Pancreas (tissue), 10 donors: ENCODE data around the gene GSTP1. TPM values are rescaled to one million over a fixed set of nuclear protein-coding genes. Genes with fewer than 3 reads are reported as not detected.
"Not testable (repeated sequence)": the region's sequence is repeated elsewhere in the genome, so short reads cannot be mapped to it uniquely, and the experiment has no call there.

Experiments
- ATAC-seq, 4 donors: fragments of 200-7000 bp; cut with Tn5 transposase; one replicate each; pipeline versions ENCODE4 v1.8.0 to v1.9.1; 2020; ENCODE audit warnings: mild to moderate bottlenecking in 4 of 4, moderate library complexity in 4 of 4
- DNase-seq, 6 donors: peaks; one replicate each; pipeline ENCODE4 v3.0.0-alpha.2; 2020
- FAIRE-seq: peaks from 2 replicates; lab custom pipeline; 2012; peaks lifted over from hg19 to GRCh38; lab: Jason Lieb, UNC
- H3K27ac ChIP-seq, 4 donors: fragments of 200-600 bp; sonication (generic); 1 replicate in 3 of 4; 2 replicates in 1 of 4; pipeline versions ENCODE4 v1.5.0 to v1.8.0; 2020
- H3K27me3 ChIP-seq, 4 donors: fragments of 200-600 bp; one replicate each; pipeline ENCODE4 v1.8.0; 2021
- H3K36me3 ChIP-seq, 3 donors: fragments of 200-600 bp; sonication (generic) in 1 of 3; one replicate each; pipeline versions ENCODE4 v1.5.0 to v1.8.0; 2020 to 2021
- H3K4me1 ChIP-seq, 3 donors: fragments of 200-600 bp; one replicate each; pipeline ENCODE4 v1.8.0; 2021
- H3K4me3 ChIP-seq, 4 donors: fragments of 200-600 bp; sonication (generic) in 2 of 4; one replicate each; pipeline versions ENCODE4 v1.5.0 to v1.8.0; 2020 to 2021
- H3K9me3 ChIP-seq, 4 donors: fragments of 200-600 bp; one replicate each; pipeline ENCODE4 v1.8.0; 2021
- WGBS, 2 donors: extraction: QIAGEN DNeasy Blood & Tissue Kit; methylation state at CpG; one replicate each; pipeline ENCODE4 v1.1.7; 2013; 5-methylcytosine and 5-hydroxymethylcytosine counted together
- intact Hi-C, 3 donors: fragments of 100-400 bp; cut with DNase I; formaldehyde crosslinking; loops; one replicate each; pipeline versions ENCODE4 v1.11.1 to v1.14.2; 2022
- polyA plus RNA-seq, 2 donors: library from polyadenylated mRNA; stranded (reverse); fragments of 200-250 nt; gene quantifications; one replicate each; pipeline ENCODE4 v1.2.3, GENCODE V29; 2013
- total RNA-seq, 6 donors: library from RNA; stranded (reverse); fragmentation: NEBNext Ultra II Directional in 4 of 6; extraction: Animal tissue kit (Norgen Biotek cat#: 25700) in 4 of 6; gene quantifications; one replicate each; pipeline versions ENCODE4 v1.2.1 to v1.2.4, GENCODE V29; 2021 to 2023
- TF ChIP-seq, protein P1 (sequence below), 4 donors: fragments of 200-600 bp; sonication (generic) in 3 of 4; IDR thresholded peaks; one replicate each; pipeline versions ENCODE4 v1.5.0 to v1.8.0; 2021; ENCODE audit warnings: antibody characterized with exemption in 4 of 4
- donor health status: healthy with polysubstance abuse.
- donor health status: DM: no; HTN: no; CAD: no; lungs with moderate emphysema.
- donor health status: DM: no; HTN: no; CAD: no.
- donor health status: control.
- donor health status: control.
- donor health status: Bipolar disorder and iron deficiency.
- donor health status: DM: yes; HTN: yes; CAD: no.
- donor health status: DM: no; HTN: no; CAD: no.
- donor health status: DM: no; HTN: no; CAD: no.
- donor health status: DM: yes; HTN: yes; CAD: no.

Gene GSTP1
- total and polyA plus RNA-seq, 8 donors, result 169 to 350 (median 240) TPM

DNA sequence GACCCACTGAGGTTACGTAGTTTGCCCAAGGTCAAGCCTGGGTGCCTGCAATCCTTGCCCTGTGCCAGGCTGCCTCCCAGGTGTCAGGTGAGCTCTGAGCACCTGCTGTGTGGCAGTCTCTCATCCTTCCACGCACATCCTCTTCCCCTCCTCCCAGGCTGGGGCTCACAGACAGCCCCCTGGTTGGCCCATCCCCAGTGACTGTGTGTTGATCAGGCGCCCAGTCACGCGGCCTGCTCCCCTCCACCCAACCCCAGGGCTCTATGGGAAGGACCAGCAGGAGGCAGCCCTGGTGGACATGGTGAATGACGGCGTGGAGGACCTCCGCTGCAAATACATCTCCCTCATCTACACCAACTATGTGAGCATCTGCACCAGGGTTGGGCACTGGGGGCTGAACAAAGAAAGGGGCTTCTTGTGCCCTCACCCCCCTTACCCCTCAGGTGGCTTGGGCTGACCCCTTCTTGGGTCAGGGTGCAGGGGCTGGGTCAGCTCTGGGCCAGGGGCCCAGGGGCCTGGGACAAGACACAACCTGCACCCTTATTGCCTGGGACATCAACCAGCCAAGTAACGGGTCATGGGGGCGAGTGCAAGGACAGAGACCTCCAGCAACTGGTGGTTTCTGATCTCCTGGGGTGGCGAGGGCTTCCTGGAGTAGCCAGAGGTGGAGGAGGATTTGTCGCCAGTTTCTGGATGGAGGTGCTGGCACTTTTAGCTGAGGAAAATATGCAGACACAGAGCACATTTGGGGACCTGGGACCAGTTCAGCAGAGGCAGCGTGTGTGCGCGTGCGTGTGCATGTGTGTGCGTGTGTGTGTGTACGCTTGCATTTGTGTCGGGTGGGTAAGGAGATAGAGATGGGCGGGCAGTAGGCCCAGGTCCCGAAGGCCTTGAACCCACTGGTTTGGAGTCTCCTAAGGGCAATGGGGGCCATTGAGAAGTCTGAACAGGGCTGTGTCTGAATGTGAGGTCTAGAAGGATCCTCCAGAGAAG is 1.6 kb downstream of the GSTP1 start:
- 77 to 82% methylated on average over 21 of the region's 21 CpGs for WGBS, 2 donors
- Histone ChIP-seq H3K27me3 (no peaks in the 10 kb centered on the region), H3K27ac (peak overlapping the region; percentile 92 to 97 (median 93)), H3K4me1 (peaks cover 14 to 25% (median 19%) of the 10 kb centered on the region in 3 donors), H3K4me3 (peak overlapping the region in 3 of 4 donors; percentile 42 to 68 (median 54)), H3K36me3 (no peaks in the 10 kb centered on the region), H3K9me3 (no peaks in the 10 kb centered on the region)
- intact Hi-C loops, result no loop called here
- FAIRE-seq (no peak), DNase-seq (peak in 4 of 6 donors; percentile 38 to 77 (median 50)), ATAC-seq (peak in 3 of 4 donors; percentile 1)
- TF ChIP-seq, protein P1, sequence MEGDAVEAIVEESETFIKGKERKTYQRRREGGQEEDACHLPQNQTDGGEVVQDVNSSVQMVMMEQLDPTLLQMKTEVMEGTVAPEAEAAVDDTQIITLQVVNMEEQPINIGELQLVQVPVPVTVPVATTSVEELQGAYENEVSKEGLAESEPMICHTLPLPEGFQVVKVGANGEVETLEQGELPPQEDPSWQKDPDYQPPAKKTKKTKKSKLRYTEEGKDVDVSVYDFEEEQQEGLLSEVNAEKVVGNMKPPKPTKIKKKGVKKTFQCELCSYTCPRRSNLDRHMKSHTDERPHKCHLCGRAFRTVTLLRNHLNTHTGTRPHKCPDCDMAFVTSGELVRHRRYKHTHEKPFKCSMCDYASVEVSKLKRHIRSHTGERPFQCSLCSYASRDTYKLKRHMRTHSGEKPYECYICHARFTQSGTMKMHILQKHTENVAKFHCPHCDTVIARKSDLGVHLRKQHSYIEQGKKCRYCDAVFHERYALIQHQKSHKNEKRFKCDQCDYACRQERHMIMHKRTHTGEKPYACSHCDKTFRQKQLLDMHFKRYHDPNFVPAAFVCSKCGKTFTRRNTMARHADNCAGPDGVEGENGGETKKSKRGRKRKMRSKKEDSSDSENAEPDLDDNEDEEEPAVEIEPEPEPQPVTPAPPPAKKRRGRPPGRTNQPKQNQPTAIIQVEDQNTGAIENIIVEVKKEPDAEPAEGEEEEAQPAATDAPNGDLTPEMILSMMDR (IDR thresholded peaks at IDR 0.05), result no peak

DNA sequence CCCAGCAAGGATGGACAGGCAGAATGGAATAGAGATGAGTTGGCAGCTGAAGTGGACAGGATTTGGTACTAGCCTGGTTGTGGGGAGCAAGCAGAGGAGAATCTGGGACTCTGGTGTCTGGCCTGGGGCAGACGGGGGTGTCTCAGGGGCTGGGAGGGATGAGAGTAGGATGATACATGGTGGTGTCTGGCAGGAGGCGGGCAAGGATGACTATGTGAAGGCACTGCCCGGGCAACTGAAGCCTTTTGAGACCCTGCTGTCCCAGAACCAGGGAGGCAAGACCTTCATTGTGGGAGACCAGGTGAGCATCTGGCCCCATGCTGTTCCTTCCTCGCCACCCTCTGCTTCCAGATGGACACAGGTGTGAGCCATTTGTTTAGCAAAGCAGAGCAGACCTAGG is 2.3 kb downstream of the GSTP1 start:
- DNase-seq (no peak), FAIRE-seq (no peak), ATAC-seq (no peak)
- H3K4me3 ChIP-seq, result no peak overlapping the region
- no peaks in the 10 kb centered on the region for H3K9me3 ChIP-seq
- peaks cover 8 to 18% (median 17%) of the 10 kb centered on the region in 3 donors for H3K4me1 ChIP-seq
- H3K27ac ChIP-seq, result no peak overlapping the region
- no peaks in the 10 kb centered on the region for H3K27me3 ChIP-seq
- TF ChIP-seq, protein P1 (IDR thresholded peaks at IDR 0.05), result no peak
- no peaks in the 10 kb centered on the region for H3K36me3 ChIP-seq
- 79 to 92% methylated on average over 4 of the region's 4 CpGs for WGBS, 2 donors
- intact Hi-C loops, result no loop called here

DNA sequence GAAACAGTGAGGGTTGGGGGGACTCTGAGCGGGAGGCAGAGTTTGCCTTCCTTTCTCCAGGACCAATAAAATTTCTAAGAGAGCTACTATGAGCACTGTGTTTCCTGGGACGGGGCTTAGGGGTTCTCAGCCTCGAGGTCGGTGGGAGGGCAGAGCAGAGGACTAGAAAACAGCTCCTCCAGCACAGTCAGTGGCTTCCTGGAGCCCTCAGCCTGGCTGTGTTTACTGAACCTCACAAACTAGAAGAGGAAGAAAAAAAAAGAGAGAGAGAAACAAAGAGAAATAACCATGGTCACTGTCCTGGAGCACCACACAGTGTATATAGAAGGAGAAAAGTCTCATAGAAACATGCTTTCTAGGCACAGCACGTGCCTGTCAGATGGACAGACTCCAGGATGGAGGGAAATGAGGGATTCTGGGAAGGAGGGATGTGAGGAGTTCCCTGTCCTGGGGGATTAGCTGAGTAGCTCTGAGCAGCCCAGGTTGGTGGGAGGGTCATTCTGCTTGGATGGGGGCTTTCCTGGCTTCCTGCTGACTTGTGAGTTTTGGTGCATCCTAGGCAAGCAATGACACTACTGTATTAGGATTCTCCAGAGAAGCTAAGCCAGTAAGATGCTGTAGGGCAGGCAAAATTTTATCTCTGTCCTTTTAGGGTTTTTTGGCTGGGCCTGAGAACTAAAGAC is 3.1 kb downstream of the GSTP1 start:
- Histone ChIP-seq H3K4me1 (peaks cover 4 to 13% (median 10%) of the 10 kb centered on the region in 3 donors), H3K27ac (no peak overlapping the region), H3K36me3 (no peaks in the 10 kb centered on the region), H3K27me3 (no peaks in the 10 kb centered on the region), H3K4me3 (no peak overlapping the region), H3K9me3 (no peaks in the 10 kb centered on the region)
- intact Hi-C loops, result no loop called here
- TF ChIP-seq, protein P1 (IDR thresholded peaks at IDR 0.05), result no peak
- no peak for ATAC-seq
- DNase-seq, result no peak
- FAIRE-seq, result no peak
- 87 to 90% methylated on average over 5 of the region's 5 CpGs for WGBS, 2 donors

DNA sequence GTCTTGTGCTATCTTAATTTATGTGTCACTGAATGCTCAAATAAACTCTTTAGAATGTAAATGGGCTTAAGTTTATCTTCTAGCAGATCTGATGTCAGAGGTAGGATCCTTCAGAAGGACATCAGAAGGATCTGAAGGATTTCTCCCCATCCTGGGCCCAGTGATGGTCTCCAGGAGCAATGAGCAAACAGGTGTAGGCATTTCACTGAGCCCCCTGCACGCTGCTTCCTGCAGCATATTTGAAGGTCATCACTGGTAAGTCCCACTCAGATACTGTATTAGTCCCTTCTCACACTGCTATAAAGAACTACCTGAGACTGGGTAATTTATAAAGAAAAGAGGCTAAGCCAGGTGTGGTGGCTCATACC is 4.5 kb downstream of the GSTP1 start:
- TF ChIP-seq, protein P1 (IDR thresholded peaks at IDR 0.05), result no peak
- H3K9me3 ChIP-seq, result no peaks in the 10 kb centered on the region
- H3K27ac ChIP-seq, result no peak overlapping the region
- 77 to 82% methylated on average over 1 of the region's 1 CpG for WGBS, 2 donors
- no peak overlapping the region for H3K4me3 ChIP-seq
- no peak for DNase-seq
- H3K27me3 ChIP-seq, result no peaks in the 10 kb centered on the region
- ATAC-seq, result no peak
- H3K4me1 ChIP-seq, result no peaks in the 10 kb centered on the region
- intact Hi-C loops, result no loop called here
- FAIRE-seq, result no peak
- no peaks in the 10 kb centered on the region for H3K36me3 ChIP-seq

DNA sequence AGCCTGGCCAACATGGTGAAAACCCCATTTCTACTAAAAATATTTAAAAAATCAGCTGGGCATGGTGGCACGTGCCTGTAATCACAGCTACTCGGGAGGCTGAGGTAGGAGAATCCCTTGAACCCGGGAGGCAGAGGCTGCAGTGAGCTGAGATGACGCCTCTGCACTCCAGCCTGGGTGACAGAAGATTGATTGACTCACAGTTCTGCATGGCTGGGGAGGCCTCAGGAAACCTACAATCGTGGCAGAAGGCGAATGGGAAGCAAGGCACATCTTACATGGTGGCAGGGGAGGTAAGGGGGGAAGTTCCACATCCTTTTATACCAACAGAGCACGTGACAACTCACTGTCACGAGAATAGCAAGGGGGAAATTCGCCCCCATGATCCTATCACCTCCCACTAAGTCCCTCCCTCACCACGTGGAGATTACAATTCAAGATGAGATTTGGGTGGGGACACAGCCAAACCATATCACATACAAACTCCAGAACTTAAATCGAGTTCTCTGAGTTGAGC is 5.3 kb downstream of the GSTP1 start:
- intact Hi-C loops, H3K27me3 ChIP-seq, H3K27ac ChIP-seq, H3K9me3 ChIP-seq, ATAC-seq, H3K4me1 ChIP-seq, H3K4me3 ChIP-seq, FAIRE-seq, DNase-seq, H3K36me3 ChIP-seq: not testable (repeated sequence)
- WGBS, 2 donors, result 79 to 83% methylated on average over 11 of the region's 11 CpGs
